Activated T-helper 1 cell treated with anti-CD3 and anti-CD28 coated beads, Interleukin-12 subunit alpha, Interleukin-12 subunit beta, Interleukin-2, Interleukin-4 antibody, amounts not matched to agents 30 ng/mL and 10 ng/mL and 1 ng/mL, durations not matched to agents 14 hours and 24 hours and 36 hours (primary cell): ENCODE measurements around the gene FSD2. TPM values are rescaled to one million over a fixed set of nuclear protein-coding genes. Genes with fewer than 3 reads are reported as not detected.

Experiments used
- DNase-seq: peaks from one replicate; pipeline ENCODE4 v3.0.0; 2021; ENCODE audit warnings: low spot score
- H3K27ac Mint-ChIP-seq: one replicate; pipeline ENCODE4 v1.8.0; 2021; ENCODE audit warnings: mild to moderate bottlenecking, mixed read lengths
- H3K27me3 Mint-ChIP-seq: one replicate; pipeline ENCODE4 v1.8.0; 2022; ENCODE audit warnings: mild to moderate bottlenecking, moderate library complexity, mixed read lengths; ENCODE audit not compliant: insufficient read depth
- H3K36me3 Mint-ChIP-seq: one replicate; pipeline ENCODE4 v1.8.0; 2021; ENCODE audit warnings: low read depth, mixed read lengths
- H3K4me1 Mint-ChIP-seq: one replicate; pipeline ENCODE4 v1.8.0; 2021; ENCODE audit warnings: low read depth, mixed read lengths
- H3K4me3 Mint-ChIP-seq: one replicate; pipeline ENCODE4 v1.8.0; 2021; ENCODE audit warnings: mild to moderate bottlenecking, moderate library complexity, mixed read lengths
- H3K9me3 Mint-ChIP-seq: one replicate; pipeline ENCODE4 v1.8.0; 2021; ENCODE audit warnings: mixed read lengths
- intact Hi-C: fragments of 100-400 bp; cut with micrococcal nuclease; formaldehyde crosslinking; loops from one replicate; pipeline ENCODE4 v1.15.1; 2024
- total RNA-seq: library from RNA; stranded (reverse); gene quantifications from 2 replicates; pipeline ENCODE4 v1.2.3, GENCODE V29; 2022

FSD2 gene, protein sequence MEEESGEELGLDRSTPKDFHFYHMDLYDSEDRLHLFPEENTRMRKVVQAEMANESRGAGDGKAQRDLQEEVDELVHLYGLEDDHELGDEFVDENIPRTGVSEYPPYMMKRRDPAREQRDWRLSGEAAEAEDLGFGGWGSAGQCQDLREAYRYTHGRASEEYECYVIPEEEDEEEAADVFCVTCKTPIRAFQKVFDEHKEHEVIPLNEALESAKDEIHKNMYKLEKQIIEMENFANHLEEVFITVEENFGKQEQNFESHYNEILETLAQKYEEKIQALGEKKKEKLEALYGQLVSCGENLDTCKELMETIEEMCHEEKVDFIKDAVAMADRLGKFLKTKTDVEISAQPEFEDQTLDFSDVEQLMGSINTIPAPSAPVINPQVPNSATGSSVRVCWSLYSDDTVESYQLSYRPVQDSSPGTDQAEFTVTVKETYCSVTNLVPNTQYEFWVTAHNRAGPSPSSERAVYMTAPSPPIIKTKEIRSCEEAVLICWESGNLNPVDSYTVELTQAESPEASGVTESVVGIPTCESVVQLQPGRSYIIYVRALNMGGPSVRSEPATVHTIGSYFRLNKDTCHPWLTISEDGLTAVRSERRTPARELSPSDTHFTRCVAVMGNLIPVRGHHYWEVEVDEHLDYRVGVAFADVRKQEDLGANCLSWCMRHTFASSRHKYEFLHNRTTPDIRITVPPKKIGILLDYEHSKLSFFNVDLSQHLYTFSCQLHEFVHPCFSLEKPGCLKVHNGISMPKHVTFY
- total RNA-seq: not detected in 2 replicates

DNA sequence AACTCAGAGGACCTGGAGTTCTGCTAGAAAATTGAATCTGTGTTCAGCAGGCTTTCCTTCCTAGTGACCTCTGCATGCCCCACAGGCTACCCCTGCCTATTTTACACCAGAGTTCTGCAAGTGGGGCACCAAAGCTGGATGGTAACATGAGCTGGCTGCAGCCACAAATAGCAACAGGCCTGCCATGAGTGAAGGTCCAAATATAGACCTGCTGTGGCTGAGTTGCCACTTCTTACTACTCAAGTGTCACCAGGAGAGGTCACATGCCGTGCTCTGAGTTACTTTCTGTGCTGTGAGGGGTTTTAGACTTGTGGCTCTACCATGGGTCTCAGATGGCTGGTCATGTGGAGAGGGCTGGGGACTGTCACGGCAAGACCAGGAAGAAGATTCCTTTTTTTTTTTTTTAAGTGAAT is at the start of gene FSD2:
Gene FSD2 (minus strand): TSS at position 76 of the 413 bp plus-strand sequence. CDS start 18,679 bp downstream, outside the sequence.
- H3K9me3 Mint-ChIP-seq: no peaks in the 10 kb centered on the region
- no peak within 1 kb of the TSS for H3K4me3 Mint-ChIP-seq
- H3K4me1 Mint-ChIP-seq: peaks cover 16% of the 10 kb centered on the region
- peaks cover 37% of the 10 kb centered on the region for H3K27me3 Mint-ChIP-seq
- intact Hi-C loops: no loop called here
- H3K27ac Mint-ChIP-seq: no peak within 1 kb of the TSS
- H3K36me3 Mint-ChIP-seq: no peaks in the 10 kb centered on the region
- DNase-seq: no peak

- H3K9me3 Mint-ChIP-seq: no peaks in the 10 kb centered on the region
- intact Hi-C loops: no loop called here
- no peak for DNase-seq
- H3K27me3 Mint-ChIP-seq: no peaks in the 10 kb centered on the region
- peaks cover 5% of the 10 kb centered on the region for H3K4me1 Mint-ChIP-seq
- no peaks in the 10 kb centered on the region for H3K36me3 Mint-ChIP-seq
- H3K27ac Mint-ChIP-seq: no peak overlapping the region
- no peak overlapping the region for H3K4me3 Mint-ChIP-seq
These were observed 48.7 kb upstream of the FSD2 start for GRCh38 chr15:82854554-82854953.

DNA sequence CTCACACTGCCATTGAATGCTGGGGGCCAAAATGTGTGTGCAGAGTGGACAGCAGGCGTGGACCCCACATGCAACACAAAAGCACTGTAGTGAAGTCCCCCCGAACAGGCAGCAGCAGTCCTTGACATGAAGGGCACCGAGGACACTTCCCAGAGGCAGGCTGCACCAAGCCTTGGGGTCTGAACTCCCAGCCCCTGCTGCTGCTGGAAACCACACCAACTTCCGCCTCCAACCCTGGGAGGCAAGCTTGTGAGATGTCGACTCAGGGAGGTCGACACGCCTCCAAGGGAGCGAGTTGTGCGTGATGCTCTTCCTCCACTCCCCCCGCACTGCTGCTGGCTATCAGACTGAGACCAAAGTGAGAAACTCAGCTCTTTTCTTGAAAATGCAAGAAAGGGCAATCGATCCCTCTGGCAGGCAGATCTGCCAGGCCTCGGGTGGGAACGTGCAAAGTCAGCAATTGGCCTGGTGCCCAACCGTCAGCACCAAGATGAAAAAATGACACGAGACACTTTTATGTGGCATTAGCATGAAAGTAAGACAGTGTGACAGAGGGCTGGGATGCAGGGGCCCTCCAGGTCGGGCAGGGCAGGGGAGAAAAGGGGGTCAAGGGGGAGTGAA is 47.2 kb upstream of the FSD2 start:
- no peaks in the 10 kb centered on the region for H3K36me3 Mint-ChIP-seq
- intact Hi-C loops: no loop called here
- DNase-seq: no peak

DNA sequence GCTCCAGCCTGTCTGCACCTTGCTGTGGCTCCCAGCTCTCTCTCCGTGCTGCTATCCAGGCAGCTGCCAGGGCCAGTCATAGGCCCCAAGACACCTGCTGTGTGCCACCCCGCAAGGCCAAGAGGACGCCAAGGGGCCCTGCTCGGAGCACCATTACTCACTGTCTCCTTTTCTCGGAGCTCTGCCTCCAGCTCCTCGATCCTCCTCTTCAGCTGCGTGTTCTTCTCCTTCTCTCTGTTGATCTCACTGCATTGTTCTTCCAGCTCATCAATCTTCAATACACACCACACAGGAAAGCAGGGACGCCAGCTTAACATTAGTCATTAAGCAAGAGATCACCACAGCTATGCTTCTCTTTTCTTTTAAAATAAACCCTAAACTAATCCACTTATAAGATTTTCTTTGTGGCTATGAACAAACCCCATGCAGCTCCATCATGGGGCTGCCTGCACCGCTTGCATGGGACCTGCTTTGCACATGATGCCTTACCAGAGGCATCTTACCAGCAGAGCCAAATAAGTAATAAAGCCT is 46.2 kb upstream of the FSD2 start:
- DNase-seq: no peak
- Mint-ChIP-seq H3K36me3 (no peaks in the 10 kb centered on the region), H3K9me3 (no peaks in the 10 kb centered on the region), H3K4me3 (no peak overlapping the region), H3K27ac (no peak overlapping the region), H3K4me1 (peaks cover 8% of the 10 kb centered on the region), H3K27me3 (no peaks in the 10 kb centered on the region)
- intact Hi-C loops: no loop called here

More for the DNA sequence above, 47.2 kb upstream of the FSD2 start:
- Mint-ChIP-seq H3K4me3 (no peak overlapping the region), H3K27ac (no peak overlapping the region), H3K4me1 (peaks cover 8% of the 10 kb centered on the region), H3K27me3 (no peaks in the 10 kb centered on the region), H3K9me3 (no peaks in the 10 kb centered on the region)

GRCh38 chr15:82851306-82851850 is 45.5 kb upstream of the FSD2 start:
- intact Hi-C loops: no loop called here
- Mint-ChIP-seq H3K36me3 (no peaks in the 10 kb centered on the region), H3K27me3 (peaks cover 3% of the 10 kb centered on the region), H3K27ac (no peak overlapping the region), H3K4me1 (peaks cover 8% of the 10 kb centered on the region), H3K4me3 (no peak overlapping the region), H3K9me3 (no peaks in the 10 kb centered on the region)
- no peak for DNase-seq

DNA sequence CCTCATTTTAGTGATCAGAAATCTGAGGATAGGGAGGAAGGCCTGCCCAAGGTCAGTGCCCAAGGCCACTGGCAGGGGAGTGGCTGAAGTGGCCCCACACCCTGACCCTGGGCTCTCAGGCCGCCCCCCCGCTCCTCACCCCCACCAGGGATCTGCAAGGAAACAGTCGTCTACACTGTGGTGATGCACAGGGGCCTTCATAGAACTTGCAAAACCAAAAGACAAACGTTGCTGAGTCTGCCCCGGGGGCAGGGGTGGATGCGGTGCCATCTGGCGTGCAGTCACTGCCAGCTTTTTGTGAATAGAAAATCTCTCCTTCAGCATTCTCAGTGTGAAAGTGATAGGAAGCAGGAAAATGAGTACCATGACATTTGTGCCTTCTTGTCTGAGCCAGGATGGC is 44.9 kb upstream of the FSD2 start:
- no peak overlapping the region for H3K27ac Mint-ChIP-seq
- no peaks in the 10 kb centered on the region for H3K36me3 Mint-ChIP-seq
- peaks cover 3% of the 10 kb centered on the region for H3K27me3 Mint-ChIP-seq
- no peaks in the 10 kb centered on the region for H3K9me3 Mint-ChIP-seq
- intact Hi-C loops: no loop called here
- DNase-seq: no peak
- no peak overlapping the region for H3K4me3 Mint-ChIP-seq
- peaks cover 8% of the 10 kb centered on the region for H3K4me1 Mint-ChIP-seq

- Mint-ChIP-seq H3K4me1 (peaks cover 8% of the 10 kb centered on the region), H3K4me3 (no peak overlapping the region), H3K27me3 (peaks cover 9% of the 10 kb centered on the region), H3K36me3 (no peaks in the 10 kb centered on the region), H3K27ac (peak overlapping the region; percentile 1), H3K9me3 (no peaks in the 10 kb centered on the region)
- intact Hi-C loops: loop anchor here (1.0 kb wide), 1 partner anchor 150 kb away; no protein-coding TSS in a partner anchor
- peak; percentile 39 for DNase-seq
These were observed 44.0 kb upstream of the FSD2 start for GRCh38 chr15:82849556-82850512.

- intact Hi-C loops: no loop called here
- peaks cover 8% of the 10 kb centered on the region for H3K4me1 Mint-ChIP-seq
- no peaks in the 10 kb centered on the region for H3K9me3 Mint-ChIP-seq
- no peak for DNase-seq
- H3K4me3 Mint-ChIP-seq: no peak overlapping the region
- no peak overlapping the region for H3K27ac Mint-ChIP-seq
- H3K27me3 Mint-ChIP-seq: peaks cover 15% of the 10 kb centered on the region
- peaks cover 2% of the 10 kb centered on the region for H3K36me3 Mint-ChIP-seq
These were observed 42.5 kb upstream of the FSD2 start for GRCh38 chr15:82848241-82848993.

- no peak for DNase-seq
- intact Hi-C loops: no loop called here
- no peak overlapping the region for H3K27ac Mint-ChIP-seq
These were observed 41.8 kb upstream of the FSD2 start for GRCh38 chr15:82847703-82848102.

GRCh38 chr15:82846621-82847020 is 40.8 kb upstream of the FSD2 start:
- H3K27me3 Mint-ChIP-seq: peaks cover 19% of the 10 kb centered on the region
- H3K4me1 Mint-ChIP-seq: peaks cover 8% of the 10 kb centered on the region
- H3K4me3 Mint-ChIP-seq: no peak overlapping the region
- H3K9me3 Mint-ChIP-seq: no peaks in the 10 kb centered on the region
- no peak for DNase-seq
- H3K27ac Mint-ChIP-seq: no peak overlapping the region
- H3K36me3 Mint-ChIP-seq: peaks cover 5% of the 10 kb centered on the region
- intact Hi-C loops: no loop called here

More at GRCh38 chr15:82847703-82848102, 41.8 kb upstream of the FSD2 start:
- H3K9me3 Mint-ChIP-seq: no peaks in the 10 kb centered on the region
- peaks cover 8% of the 10 kb centered on the region for H3K4me1 Mint-ChIP-seq
- peaks cover 4% of the 10 kb centered on the region for H3K36me3 Mint-ChIP-seq
- H3K4me3 Mint-ChIP-seq: no peak overlapping the region
- peaks cover 17% of the 10 kb centered on the region for H3K27me3 Mint-ChIP-seq

GRCh38 chr15:82845686-82846085 is 39.8 kb upstream of the FSD2 start:
- H3K27me3 Mint-ChIP-seq: peaks cover 19% of the 10 kb centered on the region
- DNase-seq: no peak
- H3K4me3 Mint-ChIP-seq: no peak overlapping the region
- peaks cover 5% of the 10 kb centered on the region for H3K36me3 Mint-ChIP-seq
- no peaks in the 10 kb centered on the region for H3K9me3 Mint-ChIP-seq
- peaks cover 8% of the 10 kb centered on the region for H3K4me1 Mint-ChIP-seq
- H3K27ac Mint-ChIP-seq: no peak overlapping the region
- intact Hi-C loops: no loop called here
